Thyroid gland (tissue), 4 donors: Measurements from ENCODE around the gene SYNPO. TPM values are rescaled to one million over a fixed set of nuclear protein-coding genes. Genes with fewer than 3 reads are reported as not detected.
A peak's percentile ranks its signal among the peaks of the same experiment; 100 is the strongest.

Experiments used
- DNase-seq, 2 donors: peaks; one replicate each; pipeline ENCODE4 v3.0.0-alpha.2; 2019
- H3K27ac ChIP-seq, 3 donors: fragments of 200-600 bp; sonication (generic); 1 replicate in 2 of 3; 2 replicates in 1 of 3; pipeline ENCODE4 v1.5.1; 2016 to 2019; ENCODE audit warnings: mild to moderate bottlenecking in 1 of 3, moderate library complexity in 1 of 3
- H3K27me3 ChIP-seq: fragments of 200-600 bp; sonication (generic); one replicate; pipeline ENCODE4 v1.5.1; 2019
- H3K36me3 ChIP-seq, 2 donors: fragments of 200-600 bp; sonication (generic); one replicate each; pipeline ENCODE4 v1.5.1; 2016 to 2019
- H3K4me1 ChIP-seq, 2 donors: fragments of 200-600 bp; sonication (generic); one replicate each; pipeline ENCODE4 v1.5.1; 2017 to 2019
- H3K4me3 ChIP-seq, 3 donors: fragments of 200-600 bp; sonication (generic); replicated peaks in 1 of 3; 1 replicate in 2 of 3; 2 replicates in 1 of 3; pipeline ENCODE4 v1.5.1; 2016; ENCODE audit warnings: mild to moderate bottlenecking in 1 of 3
- H3K9me3 ChIP-seq: fragments of 200-600 bp; sonication (generic); one replicate; pipeline ENCODE4 v1.5.1; 2017
- POLR2A ChIP-seq, 2 donors: fragments of 450-650 bp; IDR thresholded peaks; one replicate each; pipeline ENCODE4 v1.6.1; 2017; ENCODE audit warnings: antibody characterized with exemption in 2 of 2, mild to moderate bottlenecking in 2 of 2, moderate library complexity in 1 of 2
- WGBS, 2 donors: methylation state at CpG; one replicate each; pipeline ENCODE4 v1.1.5; 2017; 5-methylcytosine and 5-hydroxymethylcytosine counted together
- intact Hi-C: fragments of 100-400 bp; cut with DNase I; formaldehyde crosslinking; loops from one replicate; pipeline ENCODE4 v1.15.1; 2023
- total RNA-seq, 4 donors: library from RNA; depleted of rRNA; stranded (reverse); fragments of >200 nt; gene quantifications; one replicate each; pipeline ENCODE4 v1.2.3, GENCODE V29; 2016
- TF ChIP-seq, protein P1 (sequence below), 6 experiments: fragments of 200-600 bp in 3 of 6; fragments of 450-650 bp in 3 of 6; sonication (generic) in 3 of 6; IDR thresholded peaks; one replicate each; pipeline ENCODE4 v1.5.1; 2016 to 2019; ENCODE audit warnings: antibody characterized with exemption in 6 of 6, mild to moderate bottlenecking in 2 of 6, inconsistent platforms in 1 of 6, moderate library complexity in 1 of 6

Gene SYNPO
- total RNA-seq, 4 donors from 2014 or later: 8.8 to 19.3 (median 14.1) TPM

DNA sequence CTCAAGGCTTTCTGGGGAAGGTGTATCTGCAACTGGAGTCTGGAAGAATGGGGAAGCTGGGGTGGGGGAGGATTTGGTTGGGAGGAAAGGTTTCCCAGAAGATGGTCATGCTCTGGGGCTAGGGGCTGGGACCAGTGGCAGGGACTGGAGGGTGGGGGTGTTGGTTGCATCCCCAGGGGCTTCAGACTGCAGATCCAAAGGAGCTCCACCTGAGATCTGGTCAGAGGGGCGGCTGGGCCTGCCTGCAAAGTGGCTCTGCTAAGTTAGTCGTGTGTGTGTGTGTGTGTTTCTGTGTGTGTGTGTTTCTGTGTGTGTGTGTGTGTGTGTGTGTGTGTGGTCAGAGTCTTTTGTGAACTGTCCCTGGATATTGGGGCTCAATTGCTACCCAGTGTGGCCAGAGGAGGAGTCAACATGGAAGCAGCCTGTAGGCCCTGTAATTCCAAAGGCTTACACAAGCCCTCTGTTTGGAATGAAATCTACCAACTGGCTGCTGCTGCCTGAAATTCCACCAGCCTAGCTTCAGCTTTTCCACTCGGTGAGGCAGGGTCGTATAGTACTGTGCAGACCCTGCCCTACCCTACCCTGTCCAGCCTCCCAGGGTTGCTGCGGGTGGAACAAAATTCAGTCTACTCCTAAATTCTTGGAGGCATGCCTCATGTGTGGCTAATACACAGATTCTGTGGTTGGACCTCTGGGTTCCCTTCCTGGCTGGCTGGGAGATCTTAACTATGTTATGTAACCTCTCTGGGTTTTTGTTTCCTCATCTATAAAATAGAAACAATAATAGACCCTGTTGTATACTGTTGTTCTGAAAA, 12.5 kb upstream of the SYNPO start:
- TF ChIP-seq, protein P1, sequence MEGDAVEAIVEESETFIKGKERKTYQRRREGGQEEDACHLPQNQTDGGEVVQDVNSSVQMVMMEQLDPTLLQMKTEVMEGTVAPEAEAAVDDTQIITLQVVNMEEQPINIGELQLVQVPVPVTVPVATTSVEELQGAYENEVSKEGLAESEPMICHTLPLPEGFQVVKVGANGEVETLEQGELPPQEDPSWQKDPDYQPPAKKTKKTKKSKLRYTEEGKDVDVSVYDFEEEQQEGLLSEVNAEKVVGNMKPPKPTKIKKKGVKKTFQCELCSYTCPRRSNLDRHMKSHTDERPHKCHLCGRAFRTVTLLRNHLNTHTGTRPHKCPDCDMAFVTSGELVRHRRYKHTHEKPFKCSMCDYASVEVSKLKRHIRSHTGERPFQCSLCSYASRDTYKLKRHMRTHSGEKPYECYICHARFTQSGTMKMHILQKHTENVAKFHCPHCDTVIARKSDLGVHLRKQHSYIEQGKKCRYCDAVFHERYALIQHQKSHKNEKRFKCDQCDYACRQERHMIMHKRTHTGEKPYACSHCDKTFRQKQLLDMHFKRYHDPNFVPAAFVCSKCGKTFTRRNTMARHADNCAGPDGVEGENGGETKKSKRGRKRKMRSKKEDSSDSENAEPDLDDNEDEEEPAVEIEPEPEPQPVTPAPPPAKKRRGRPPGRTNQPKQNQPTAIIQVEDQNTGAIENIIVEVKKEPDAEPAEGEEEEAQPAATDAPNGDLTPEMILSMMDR (IDR thresholded peaks at IDR 0.05): no peak
- TF ChIP-seq POLR2A (IDR thresholded peaks at IDR 0.05): no peak
- H3K36me3 ChIP-seq: no peaks in the 10 kb centered on the region
- intact Hi-C loops: no loop called here
- H3K4me1 ChIP-seq: peaks cover 5 to 69% of the 10 kb centered on the region in 2 donors
- no peak overlapping the region for H3K4me3 ChIP-seq
- H3K9me3 ChIP-seq: no peaks in the 10 kb centered on the region
- 68 to 77% methylated on average over 5 of the region's 5 CpGs for WGBS, 2 donors
- no peak for DNase-seq
- peak overlapping the region in 2 of 3 donors; percentile 28 to 50 for H3K27ac ChIP-seq
- no peaks in the 10 kb centered on the region for H3K27me3 ChIP-seq

GRCh38 chr5:150628936-150629485, 11.4 kb upstream of the SYNPO start:
- WGBS, 2 donors: 70 to 75% methylated on average over 11 to 12 of the region's 12 CpGs
- H3K4me1 ChIP-seq: peaks cover 5 to 64% of the 10 kb centered on the region in 2 donors
- H3K9me3 ChIP-seq: no peaks in the 10 kb centered on the region
- TF ChIP-seq POLR2A (IDR thresholded peaks at IDR 0.05): no peak
- TF ChIP-seq, protein P1 (IDR thresholded peaks at IDR 0.05): no peak
- no peaks in the 10 kb centered on the region for H3K27me3 ChIP-seq
- no peaks in the 10 kb centered on the region for H3K36me3 ChIP-seq
- intact Hi-C loops: no loop called here
- no peak for DNase-seq
- peak overlapping the region in 1 of 3 donors; percentile 50 for H3K27ac ChIP-seq
- no peak overlapping the region for H3K4me3 ChIP-seq

DNA sequence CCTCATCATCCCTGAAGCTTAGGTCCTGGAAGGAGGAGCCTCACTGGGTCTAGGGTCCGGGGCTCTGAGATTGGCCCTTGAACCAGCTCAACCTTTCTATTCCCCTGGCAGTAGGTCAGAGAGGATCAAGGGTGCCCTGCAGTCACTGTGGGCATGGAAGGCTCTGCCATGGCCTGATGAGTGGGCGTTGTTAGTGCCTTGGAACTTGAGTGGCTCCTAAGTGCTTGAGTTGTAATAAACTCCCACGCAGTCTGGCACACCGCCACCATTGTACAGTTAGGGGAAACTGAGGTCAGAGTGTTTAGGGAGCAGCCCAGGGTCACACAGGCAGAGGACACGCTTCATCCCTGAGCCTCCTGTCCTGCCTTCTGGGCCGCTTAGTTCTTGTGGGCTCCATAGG, 10.4 kb upstream of the SYNPO start:
- intact Hi-C loops: no loop called here
- TF ChIP-seq POLR2A (IDR thresholded peaks at IDR 0.05): no peak
- TF ChIP-seq, protein P1 (IDR thresholded peaks at IDR 0.05): no peak
- Histone ChIP-seq H3K27ac (no peak overlapping the region), H3K9me3 (no peaks in the 10 kb centered on the region), H3K4me3 (no peak overlapping the region), H3K36me3 (no peaks in the 10 kb centered on the region), H3K4me1 (peaks cover 4 to 60% of the 10 kb centered on the region in 2 donors), H3K27me3 (no peaks in the 10 kb centered on the region)
- DNase-seq: no peak
- WGBS, 2 donors: 69 to 74% methylated on average over 5 to 6 of the region's 6 CpGs

DNA sequence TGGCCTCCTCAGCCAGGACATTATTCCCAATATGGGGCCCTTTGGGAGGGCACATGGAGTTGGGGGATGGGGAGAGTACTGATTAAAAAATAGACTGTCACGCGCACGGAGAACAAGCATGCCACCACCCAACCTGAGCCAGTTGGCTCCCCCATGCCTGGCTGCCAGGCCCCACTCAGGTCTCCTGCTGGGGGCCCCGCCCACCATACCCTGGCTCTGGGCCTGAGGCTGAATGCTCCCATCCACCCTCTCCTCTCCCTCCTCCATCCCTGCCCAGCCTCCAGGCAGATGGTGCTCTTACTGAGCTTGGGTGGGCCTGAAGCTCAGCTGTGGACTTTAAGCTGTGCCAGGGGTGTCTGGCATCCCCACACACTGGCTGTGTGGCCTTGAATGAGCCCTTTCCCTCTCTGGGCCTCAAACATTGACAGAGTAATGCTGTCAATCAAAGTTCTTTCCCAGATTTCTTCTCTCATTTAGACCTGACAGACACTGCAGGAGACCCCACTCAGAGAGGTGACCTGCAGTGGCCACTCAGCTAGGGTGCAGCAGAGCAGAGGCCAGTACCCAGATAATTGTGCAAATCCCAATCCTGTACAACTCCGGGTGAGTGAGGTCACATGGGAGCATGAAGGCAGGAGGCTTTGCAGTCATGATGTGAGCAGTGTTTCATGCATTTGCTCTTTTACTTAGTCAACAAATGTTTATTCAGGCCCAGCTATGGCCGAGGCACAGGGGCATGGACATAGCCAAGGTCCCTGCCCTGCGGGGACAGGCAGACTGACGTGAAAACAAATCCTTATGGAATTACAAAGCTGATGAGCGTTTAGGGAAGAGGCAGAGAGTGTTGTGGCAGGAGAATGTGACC, 9.8 kb upstream of the SYNPO start:
- Histone ChIP-seq H3K4me3 (no peak overlapping the region), H3K9me3 (no peaks in the 10 kb centered on the region), H3K27me3 (no peaks in the 10 kb centered on the region), H3K27ac (no peak overlapping the region), H3K36me3 (no peaks in the 10 kb centered on the region), H3K4me1 (peaks cover 0 to 58% of the 10 kb centered on the region in 2 donors)
- intact Hi-C loops: no loop called here
- WGBS, 2 donors: 73 to 86% methylated on average over 7 to 9 of the region's 9 CpGs
- no peak for DNase-seq
- no peak for TF ChIP-seq POLR2A (IDR thresholded peaks at IDR 0.05)
- TF ChIP-seq, protein P1 (IDR thresholded peaks at IDR 0.05): no peak
